Measurements from ENCODE around the gene DIP2B.

DIP2B gene

DNA sequence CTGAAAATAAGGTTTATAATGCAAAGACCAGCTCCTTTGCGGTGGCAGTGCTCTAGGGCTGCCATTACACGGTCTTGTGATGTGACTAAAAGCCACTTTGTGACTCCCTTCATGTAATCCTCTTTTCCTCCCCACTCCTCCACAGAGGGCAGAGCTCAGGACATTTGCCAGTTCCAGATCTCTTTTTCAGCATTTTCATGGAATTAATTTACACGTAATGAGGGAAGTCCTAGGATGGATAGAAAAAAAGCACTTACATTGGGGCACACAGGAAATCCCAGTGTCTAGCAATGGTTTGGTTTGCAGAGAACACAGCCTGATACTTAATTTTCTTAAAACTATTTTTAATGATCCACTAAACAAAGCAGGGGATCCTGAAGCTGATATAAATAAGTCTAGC is 241.6 kb downstream of the DIP2B start:
- Histone ChIP-seq H3K9me3 (ENCODE audit: low read length) (no peaks in the 10 kb centered on the region), H3K4me3 (ENCODE audit: low read depth in 1 of 2, low read length in 2 of 2) (no peak overlapping the region), H3K4me1 (ENCODE audit: insufficient read depth, low read length) (no peaks in the 10 kb centered on the region), H3K27ac (ENCODE audit: low read depth, low read length) (no peak overlapping the region), H3K9ac (ENCODE audit: low read length) (no peak overlapping the region), H3K27me3 (ENCODE audit: control insufficient read depth in 1 of 2, insufficient read depth in 2 of 2, low read length in 2 of 2) (no peaks in the 10 kb centered on the region), H3K36me3 (ENCODE audit: insufficient read depth, low read length) (peaks cover 31% of the 10 kb centered on the region)

- no peaks in the 10 kb centered on the region for H3K9me3 ChIP-seq (ENCODE audit: low read length)
- no peak overlapping the region for H3K4me3 ChIP-seq (ENCODE audit: low read depth in 1 of 2, low read length in 2 of 2)
- no peaks in the 10 kb centered on the region for H3K4me1 ChIP-seq (ENCODE audit: insufficient read depth, low read length)
- no peak overlapping the region for H3K9ac ChIP-seq (ENCODE audit: low read length)
- no peaks in the 10 kb centered on the region for H3K27me3 ChIP-seq (ENCODE audit: control insufficient read depth in 1 of 2, insufficient read depth in 2 of 2, low read length in 2 of 2)
- peaks cover 22% of the 10 kb centered on the region for H3K36me3 ChIP-seq (ENCODE audit: insufficient read depth, low read length)
- H3K27ac ChIP-seq (ENCODE audit: low read depth, low read length) = no peak overlapping the region
Observed at GRCh38 chr12:50747817-50748216, 243.0 kb downstream of the DIP2B start.

DNA sequence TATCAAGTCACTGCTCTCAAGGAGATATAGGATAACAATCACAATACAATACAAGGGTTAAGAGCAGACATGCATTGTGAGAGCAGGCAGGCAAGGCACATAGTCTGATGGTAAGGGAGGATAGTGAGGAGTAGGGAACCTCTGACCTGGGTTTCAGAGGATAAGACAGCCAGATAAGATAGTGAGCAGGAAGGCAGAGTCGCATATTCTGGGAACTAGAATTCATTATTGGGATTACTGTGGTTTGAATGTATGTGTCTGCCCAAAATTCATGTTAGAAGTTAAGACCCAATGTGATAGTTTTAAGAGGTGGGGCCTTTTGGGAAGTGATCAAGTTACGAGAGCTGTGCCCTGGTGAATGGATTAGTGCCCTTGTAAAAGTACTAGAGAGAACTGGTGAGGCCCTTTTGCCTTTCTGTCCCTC is 244.7 kb downstream of the DIP2B start:
- no peak overlapping the region for H3K4me3 ChIP-seq (ENCODE audit: low read depth in 1 of 2, low read length in 2 of 2)
- no peaks in the 10 kb centered on the region for H3K27me3 ChIP-seq (ENCODE audit: control insufficient read depth in 1 of 2, insufficient read depth in 2 of 2, low read length in 2 of 2)
- no peaks in the 10 kb centered on the region for H3K9me3 ChIP-seq (ENCODE audit: low read length)
- H3K27ac ChIP-seq (ENCODE audit: low read depth, low read length) = no peak overlapping the region
- H3K4me1 ChIP-seq (ENCODE audit: insufficient read depth, low read length) = no peaks in the 10 kb centered on the region
- H3K36me3 ChIP-seq (ENCODE audit: insufficient read depth, low read length) = peaks cover 19% of the 10 kb centered on the region
- no peak overlapping the region for H3K9ac ChIP-seq (ENCODE audit: low read length)

DNA sequence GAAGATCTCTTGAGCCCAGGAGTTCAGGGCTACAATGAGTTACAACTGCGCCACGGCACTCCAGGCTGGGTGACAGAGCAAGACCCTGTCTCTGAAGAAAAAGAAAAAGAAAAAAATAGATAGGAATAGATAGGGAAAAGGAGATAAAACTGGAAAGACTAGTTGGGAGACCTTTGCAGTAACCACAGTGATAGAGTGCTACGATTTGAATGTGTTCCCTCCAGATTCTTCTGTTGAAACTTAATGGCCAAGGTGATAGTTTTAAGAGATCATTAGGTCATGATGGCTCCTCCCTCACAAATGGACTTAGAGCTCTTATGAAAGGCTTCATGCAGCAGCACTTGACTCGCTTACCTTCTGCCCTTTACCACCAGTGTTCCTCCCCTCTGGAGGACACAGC is 245.6 kb downstream of the DIP2B start:
- H3K9ac ChIP-seq (ENCODE audit: low read length) = no peak overlapping the region
- no peaks in the 10 kb centered on the region for H3K9me3 ChIP-seq (ENCODE audit: low read length)
- no peaks in the 10 kb centered on the region for H3K27me3 ChIP-seq (ENCODE audit: control insufficient read depth in 1 of 2, insufficient read depth in 2 of 2, low read length in 2 of 2)
- H3K4me3 ChIP-seq (ENCODE audit: low read depth in 1 of 2, low read length in 2 of 2) = no peak overlapping the region
- H3K4me1 ChIP-seq (ENCODE audit: insufficient read depth, low read length) = no peaks in the 10 kb centered on the region
- no peak overlapping the region for H3K27ac ChIP-seq (ENCODE audit: low read depth, low read length)
- peaks cover 11% of the 10 kb centered on the region for H3K36me3 ChIP-seq (ENCODE audit: insufficient read depth, low read length)

DNA sequence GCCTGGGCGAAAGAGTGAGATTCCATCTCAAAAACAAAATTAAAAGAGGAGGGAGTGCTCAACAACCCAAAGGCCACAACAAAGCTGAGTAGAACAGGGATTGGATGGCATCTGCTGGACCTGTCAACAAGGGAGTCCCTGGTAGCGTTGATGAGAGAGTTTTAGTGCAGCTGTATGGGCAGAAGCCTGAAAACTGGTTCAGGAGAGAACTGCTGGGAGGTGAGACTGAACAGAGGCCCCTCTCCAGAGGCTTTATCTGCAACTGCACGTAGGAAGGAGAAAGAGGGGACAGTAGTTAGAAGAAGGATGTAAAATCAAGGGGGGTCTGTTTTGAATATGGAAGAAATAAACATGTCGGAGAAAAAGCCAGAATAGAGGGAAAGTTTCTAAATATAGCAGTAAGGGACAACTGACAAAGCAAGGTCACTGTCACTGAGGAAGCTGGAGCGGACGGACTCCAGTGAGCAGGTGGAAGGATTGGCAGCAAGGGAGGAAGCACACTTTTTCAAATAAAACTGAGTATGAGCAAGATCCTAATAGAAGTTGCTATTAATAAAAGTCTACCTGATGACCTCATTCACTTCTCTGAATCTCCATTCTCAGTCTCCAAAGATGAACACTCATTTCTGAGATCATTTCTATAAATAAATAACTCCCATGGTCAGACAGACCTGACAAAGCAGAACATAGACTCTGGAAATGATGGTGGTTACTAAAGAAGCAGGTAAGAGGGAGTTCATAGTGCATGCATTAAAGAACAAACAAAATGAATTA is 247.3 kb downstream of the DIP2B start:
- Histone ChIP-seq H3K27me3 (ENCODE audit: control insufficient read depth in 1 of 2, insufficient read depth in 2 of 2, low read length in 2 of 2) (no peaks in the 10 kb centered on the region), H3K4me1 (ENCODE audit: insufficient read depth, low read length) (no peaks in the 10 kb centered on the region), H3K36me3 (ENCODE audit: insufficient read depth, low read length) (peaks cover 3% of the 10 kb centered on the region), H3K9ac (ENCODE audit: low read length) (no peak overlapping the region), H3K9me3 (ENCODE audit: low read length) (no peaks in the 10 kb centered on the region), H3K4me3 (ENCODE audit: low read depth in 1 of 2, low read length in 2 of 2) (no peak overlapping the region), H3K27ac (ENCODE audit: low read depth, low read length) (no peak overlapping the region)

DNA sequence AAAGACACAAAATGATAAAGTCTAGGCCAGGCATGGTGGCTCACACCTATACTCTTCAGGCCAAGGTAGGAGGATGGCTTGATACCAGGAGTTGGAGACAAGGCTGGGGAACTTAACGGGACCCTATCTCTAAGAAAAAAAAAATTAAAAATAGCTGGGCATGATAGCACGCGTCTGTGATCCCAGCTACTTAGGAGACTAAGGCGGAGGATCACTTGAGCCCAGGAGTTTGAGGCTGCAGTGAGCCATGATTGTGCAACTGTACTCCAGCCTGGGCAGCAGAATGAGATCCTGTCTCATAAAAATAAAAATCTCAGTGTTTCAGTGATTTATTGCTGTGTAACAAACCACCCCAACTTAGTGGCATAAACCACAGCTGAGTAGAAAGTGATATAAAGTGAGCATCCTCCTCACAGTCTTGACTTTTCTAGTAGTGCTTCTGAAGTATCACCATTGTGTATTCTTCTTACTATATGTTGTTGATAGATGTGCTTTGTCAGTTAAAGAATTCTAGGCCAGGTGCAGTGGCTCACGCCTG is 248.5 kb downstream of the DIP2B start:
- Histone ChIP-seq H3K27ac (ENCODE audit: low read depth, low read length) (no peak overlapping the region), H3K27me3 (ENCODE audit: control insufficient read depth in 1 of 2, insufficient read depth in 2 of 2, low read length in 2 of 2) (no peaks in the 10 kb centered on the region), H3K9me3 (ENCODE audit: low read length) (no peaks in the 10 kb centered on the region), H3K4me3 (ENCODE audit: low read depth in 1 of 2, low read length in 2 of 2) (no peak overlapping the region), H3K9ac (ENCODE audit: low read length) (no peak overlapping the region), H3K4me1 (ENCODE audit: insufficient read depth, low read length) (no peaks in the 10 kb centered on the region), H3K36me3 (ENCODE audit: insufficient read depth, low read length) (no peaks in the 10 kb centered on the region)

DNA sequence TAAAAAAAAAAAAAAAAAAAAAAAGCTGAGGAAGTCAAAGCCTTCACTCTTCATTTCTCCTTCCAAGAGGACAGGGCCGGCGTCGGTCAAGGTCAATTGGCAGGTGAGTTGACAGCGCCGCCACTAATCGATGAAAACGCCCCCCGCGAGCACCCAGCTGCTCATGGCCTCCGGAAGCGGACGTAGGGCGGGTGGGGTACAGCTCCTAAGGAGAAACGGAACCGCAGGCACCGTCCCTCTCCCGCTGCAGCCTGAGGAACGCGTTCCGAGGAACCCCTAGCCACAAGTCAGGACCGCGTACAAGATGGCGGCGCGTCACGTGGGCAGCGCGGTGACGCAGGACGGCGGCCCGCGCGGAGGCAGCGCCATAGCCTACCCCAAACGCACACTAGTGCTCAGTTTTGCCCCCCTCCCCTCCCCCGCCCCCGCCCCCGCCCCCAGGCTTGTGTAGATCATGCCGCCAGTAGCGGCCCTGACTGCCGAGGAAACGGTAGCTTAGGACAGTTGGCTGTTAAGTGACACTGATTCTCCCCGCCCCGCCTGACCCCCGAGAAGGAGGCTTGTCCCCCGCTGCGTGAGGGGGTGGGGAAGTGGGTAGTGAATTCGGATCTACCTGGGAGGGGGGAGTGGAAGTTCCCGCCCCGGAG is 259.0 kb downstream of the DIP2B start, which contains the start of gene ATF1:
ATF1 (plus strand) TSS at position 463 of the 647 bp plus-strand sequence. CDS start 16,045 bp downstream, outside the sequence.
- peaks cover 23% of the 10 kb centered on the region for H3K4me1 ChIP-seq (ENCODE audit: insufficient read depth, low read length)
- no peaks in the 10 kb centered on the region for H3K36me3 ChIP-seq (ENCODE audit: insufficient read depth, low read length)
- H3K27me3 ChIP-seq (ENCODE audit: control insufficient read depth in 1 of 2, insufficient read depth in 2 of 2, low read length in 2 of 2) = no peaks in the 10 kb centered on the region
- H3K9me3 ChIP-seq (ENCODE audit: low read length) = no peaks in the 10 kb centered on the region
- peak within 1 kb of the TSS; percentile 91 for H3K9ac ChIP-seq (ENCODE audit: low read length)
- H3K27ac ChIP-seq (ENCODE audit: low read depth, low read length) = peak within 1 kb of the TSS; percentile 90
- peak within 1 kb of the TSS; percentile 75 to 98 for H3K4me3 ChIP-seq (ENCODE audit: low read depth in 1 of 2, low read length in 2 of 2)

DNA sequence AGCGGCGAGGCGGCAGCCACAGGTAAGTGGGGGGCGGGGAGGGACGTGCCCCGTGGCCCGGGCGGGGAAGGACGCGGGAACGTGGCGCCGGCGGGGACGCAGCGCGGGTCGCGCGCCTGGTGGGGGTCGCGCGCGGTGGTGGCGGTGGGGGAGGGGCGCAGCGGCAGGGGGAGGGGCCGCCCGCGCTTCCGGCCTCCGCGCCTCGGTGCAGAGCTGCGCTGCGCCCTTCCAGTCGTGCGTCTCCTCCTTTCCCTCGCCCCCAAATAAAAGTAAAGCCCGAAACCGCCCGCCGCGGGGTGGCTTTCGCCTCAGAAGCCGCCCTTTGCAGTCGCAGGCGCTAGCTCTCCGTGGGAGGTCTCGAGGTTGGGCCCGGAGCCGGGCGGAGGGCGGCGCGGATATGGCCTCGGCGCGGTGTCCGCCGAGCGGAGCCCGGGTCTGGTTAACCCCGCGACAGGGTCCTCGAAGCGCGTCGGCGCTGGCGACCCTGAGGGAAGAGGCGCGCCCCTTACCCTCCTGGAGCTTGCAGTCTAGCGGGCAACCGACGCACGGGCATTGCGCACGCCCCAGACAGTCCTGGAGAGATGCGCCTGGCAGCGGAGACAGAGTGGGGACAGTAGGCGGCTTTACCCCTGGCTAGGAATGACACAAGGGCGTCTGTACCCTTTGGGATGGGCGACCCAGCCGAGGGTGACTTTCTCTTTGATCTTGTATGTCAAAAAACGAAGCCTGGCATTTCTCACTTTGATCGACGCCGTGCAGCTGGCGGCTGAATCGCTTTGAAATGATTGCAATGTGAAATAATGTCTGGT is 259.7 kb downstream of the DIP2B start:
- Histone ChIP-seq H3K27me3 (ENCODE audit: control insufficient read depth in 1 of 2, insufficient read depth in 2 of 2, low read length in 2 of 2) (no peaks in the 10 kb centered on the region), H3K4me3 (ENCODE audit: low read depth in 1 of 2, low read length in 2 of 2) (peak overlapping the region; percentile 75 to 98), H3K36me3 (ENCODE audit: insufficient read depth, low read length) (no peaks in the 10 kb centered on the region), H3K9me3 (ENCODE audit: low read length) (no peaks in the 10 kb centered on the region), H3K9ac (ENCODE audit: low read length) (peak overlapping the region; percentile 34), H3K27ac (ENCODE audit: low read depth, low read length) (peak overlapping the region; percentile 85), H3K4me1 (ENCODE audit: insufficient read depth, low read length) (peaks cover 23% of the 10 kb centered on the region)

GRCh38 chr12:50765095-50765911 is 260.5 kb downstream of the DIP2B start:
- Histone ChIP-seq H3K27ac (ENCODE audit: low read depth, low read length) (peak overlapping the region; percentile 85), H3K36me3 (ENCODE audit: insufficient read depth, low read length) (no peaks in the 10 kb centered on the region), H3K4me1 (ENCODE audit: insufficient read depth, low read length) (peaks cover 23% of the 10 kb centered on the region), H3K4me3 (ENCODE audit: low read depth in 1 of 2, low read length in 2 of 2) (peak overlapping the region; percentile 75 to 98), H3K27me3 (ENCODE audit: control insufficient read depth in 1 of 2, insufficient read depth in 2 of 2, low read length in 2 of 2) (no peaks in the 10 kb centered on the region), H3K9ac (ENCODE audit: low read length) (peak overlapping the region; percentile 34), H3K9me3 (ENCODE audit: low read length) (no peaks in the 10 kb centered on the region)

GRCh38 chr12:50768391-50768790 is 263.6 kb downstream of the DIP2B start:
- no peaks in the 10 kb centered on the region for H3K36me3 ChIP-seq (ENCODE audit: insufficient read depth, low read length)
- H3K4me1 ChIP-seq (ENCODE audit: insufficient read depth, low read length) = peaks cover 11% of the 10 kb centered on the region
- no peaks in the 10 kb centered on the region for H3K27me3 ChIP-seq (ENCODE audit: control insufficient read depth in 1 of 2, insufficient read depth in 2 of 2, low read length in 2 of 2)
- no peak overlapping the region for H3K9ac ChIP-seq (ENCODE audit: low read length)
- no peak overlapping the region for H3K27ac ChIP-seq (ENCODE audit: low read depth, low read length)
- H3K9me3 ChIP-seq (ENCODE audit: low read length) = no peaks in the 10 kb centered on the region
- H3K4me3 ChIP-seq (ENCODE audit: low read depth in 1 of 2, low read length in 2 of 2) = no peak overlapping the region
